NCI-H1436 treated with DMSO at 0.1 percent for 48 hours (cell line): ENCODE data around the gene ZBTB47.

Source experiments
- DNase-seq: peaks from one replicate; lab custom pipeline; 2025; lab: John Stamatoyannopoulos, UW

ZBTB47 gene

DNA sequence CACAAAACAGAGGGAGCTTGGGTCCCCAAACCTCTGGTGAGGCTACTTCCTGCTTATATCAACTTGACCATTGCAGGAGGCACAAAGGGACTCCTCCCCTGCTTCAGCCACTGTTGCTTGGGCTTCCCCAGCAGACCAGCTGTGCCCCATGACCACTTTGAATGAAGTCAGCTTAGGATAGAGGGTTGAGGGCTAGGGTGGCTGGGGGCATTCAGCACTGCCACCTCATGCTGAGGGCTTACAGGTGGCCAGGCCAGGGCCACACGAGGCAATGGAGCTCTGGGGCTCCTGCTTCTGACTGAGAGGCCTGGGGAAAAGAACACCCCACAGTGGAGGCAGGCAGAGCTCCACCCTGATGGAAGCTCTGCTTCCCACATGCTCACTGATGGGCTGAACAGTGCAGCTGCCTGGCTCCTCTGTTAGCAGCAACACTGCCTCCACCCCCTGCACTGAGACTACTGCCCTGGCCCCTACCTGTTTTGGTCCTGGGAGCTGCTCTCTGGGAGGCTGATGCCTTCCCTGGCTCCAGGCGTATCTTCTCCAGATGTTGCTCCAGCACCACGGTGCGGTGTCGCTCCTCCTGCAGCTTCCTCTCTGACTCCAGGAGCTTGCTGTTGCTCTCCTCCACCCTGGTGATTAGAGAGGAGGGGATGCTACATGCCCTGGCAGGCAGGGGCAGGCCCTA is 59.3 kb downstream of the ZBTB47 start:
- no peak for DNase-seq

DNA sequence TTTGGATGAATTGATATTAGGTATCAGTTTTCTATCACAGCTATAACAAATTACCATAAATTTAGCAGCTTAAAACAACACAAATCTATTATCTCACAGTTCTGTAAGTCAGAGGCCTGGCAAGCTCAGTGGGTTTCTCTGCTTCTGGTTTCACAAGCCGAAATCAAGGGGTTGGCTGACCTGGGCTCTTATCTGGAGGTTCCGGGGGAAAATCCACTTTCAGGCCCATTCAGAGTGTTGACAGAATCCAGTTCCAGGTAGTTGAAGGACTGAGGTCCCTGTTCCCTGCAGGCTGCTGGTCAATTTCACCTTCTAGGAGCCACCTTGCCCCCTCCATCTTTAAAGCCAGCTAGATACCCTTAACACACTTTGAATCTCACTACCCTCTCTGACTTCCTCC is 60.2 kb downstream of the ZBTB47 start:
- no peak for DNase-seq

DNA sequence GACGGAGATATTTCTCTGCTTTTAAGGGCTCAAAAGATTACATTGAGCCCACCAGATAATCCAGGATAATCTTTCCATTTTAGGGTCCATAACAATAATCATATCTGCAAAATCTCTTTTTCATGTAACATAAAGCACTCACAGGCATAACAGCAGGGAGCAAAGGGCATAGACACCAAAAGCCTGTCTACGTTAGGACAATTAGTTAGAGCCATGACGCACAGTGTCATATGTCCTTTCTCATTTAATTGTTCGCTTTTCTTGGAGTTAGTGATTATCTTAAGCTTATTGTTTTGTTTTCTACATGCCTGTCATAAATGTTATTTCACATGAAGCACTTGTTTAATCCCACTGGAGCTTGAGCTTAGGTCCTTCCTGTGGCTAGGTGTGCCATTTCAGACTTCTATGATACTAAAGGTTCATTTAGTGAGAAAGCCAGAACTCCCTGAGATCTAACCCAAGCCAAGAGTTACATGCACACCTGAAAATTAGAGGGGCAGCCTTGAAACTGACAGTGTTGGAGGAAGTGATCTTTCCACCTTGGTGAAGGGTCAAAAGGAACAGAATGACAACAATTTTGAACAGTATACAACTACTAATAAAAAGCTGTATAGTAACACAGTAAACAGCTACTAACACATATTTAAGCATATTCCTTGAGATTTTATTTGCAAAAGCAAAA is 60.8 kb downstream of the ZBTB47 start:
- no peak for DNase-seq
